GM12892 (cell line): ENCODE data around the gene ECHS1.

Source experiments
- POLR2A ChIP-seq: IDR thresholded peaks from 2 replicates; pipeline ENCODE4 v1.6.1; 2011; ENCODE audit warnings: low read depth, low read length, control low read depth
- POLR2AphosphoS5 ChIP-seq: IDR thresholded peaks from 2 replicates; pipeline ENCODE4 v1.6.1; 2011; ENCODE audit warnings: low read depth, low read length, control low read depth

GRCh38 chr10:133356549-133357284, 16.4 kb downstream of the ECHS1 start:
- TF ChIP-seq POLR2A = no peak
- no peak for TF ChIP-seq POLR2AphosphoS5
